ENCODE results near the gene CRACDL. TPM values are rescaled to one million over a fixed set of nuclear protein-coding genes. Genes with fewer than 3 reads are reported as not detected.

CRACDL gene
- total RNA-seq, 1 experiment from 2014 or later = 2.4 TPM

DNA sequence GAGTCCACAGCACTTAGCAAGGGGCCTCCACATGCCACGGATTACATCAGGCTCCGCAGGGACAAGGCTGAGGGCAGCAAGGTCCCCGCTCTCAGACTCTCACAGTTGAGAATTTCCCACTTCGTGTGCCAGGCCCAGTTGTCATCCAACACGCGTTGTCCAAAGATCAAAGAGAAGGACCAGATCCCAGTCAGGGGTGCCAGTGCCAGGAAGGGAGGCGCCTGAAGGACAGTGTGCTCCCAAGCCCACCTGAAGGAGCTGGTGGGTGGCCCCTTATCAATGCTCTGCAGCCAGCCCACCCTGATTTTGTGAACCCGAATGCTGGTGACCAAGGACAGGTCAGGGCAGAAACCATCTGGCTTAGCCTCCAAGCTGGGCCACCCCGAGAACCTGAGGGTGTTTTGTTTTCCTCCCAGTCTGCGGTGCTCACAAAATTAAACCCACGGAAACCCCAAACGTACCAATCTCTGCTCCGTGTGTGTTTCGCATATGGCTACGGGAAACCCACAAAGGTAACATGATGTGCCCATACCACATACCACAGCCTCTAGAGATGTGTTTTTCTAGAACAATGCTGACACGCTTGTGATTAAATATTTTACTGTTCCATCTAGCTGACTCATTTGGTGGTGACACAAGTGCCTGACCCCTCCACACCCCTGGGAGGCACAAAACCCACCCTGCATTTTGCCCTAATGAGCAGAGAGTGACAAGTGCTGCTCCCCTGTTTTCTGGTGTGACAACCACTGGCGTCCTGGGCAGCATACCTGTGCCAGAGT, 24.5 kb downstream of the CRACDL start:
- Histone ChIP-seq H3K4me1 (ENCODE audit: control insufficient read depth, insufficient read depth, low read length) (peaks cover 28% of the 10 kb centered on the region), H3K9me3 (ENCODE audit: control insufficient read depth, insufficient read depth, low read depth, low read length) (no peaks in the 10 kb centered on the region), H3K36me3 (ENCODE audit: control insufficient read depth, insufficient read depth, low read length) (no peaks in the 10 kb centered on the region), H3K27ac (ENCODE audit: low read length) (peak overlapping the region; percentile 17; the same call in 1 of the 2 replicates), H3K4me3 (ENCODE audit: low read depth in 2 of 2, low read length in 2 of 2) (no peak overlapping the region), H3K27me3 (ENCODE audit: control insufficient read depth, insufficient read depth, low read length) (no peaks in the 10 kb centered on the region)
- no peak for ATAC-seq
- in situ Hi-C loops (cut with HindIII; ENCODE audit: low pct_unique_long_range_greater_than_20kb, low sequenced_read_pairs) (no loop called here), intact Hi-C loops (cut with micrococcal nuclease; ENCODE audit: unreplicated experiment) (no loop called here)
- no peak for TF ChIP-seq CTCF (IDR thresholded peaks at IDR 0.05)
- no peak for TF ChIP-seq REST (IDR thresholded peaks at IDR 0.05; ENCODE audit: insufficient read depth in 1 of 2, low read depth in 2 of 2, low read length in 1 of 2)
- no peak for TF ChIP-seq POLR2AphosphoS5 (IDR thresholded peaks at IDR 0.05; ENCODE audit: low read depth, low read length)
- no peak for TF ChIP-seq SIN3A (IDR thresholded peaks at IDR 0.05; ENCODE audit: borderline replicate concordance, insufficient read depth, low read depth, low read length)
- no peak for TF ChIP-seq TCF7L2 (IDR thresholded peaks at IDR 0.05; ENCODE audit: low read depth, low read length)
- no TSS peak for BruUV-seq (replicated peaks)
- DNase-seq (ENCODE audit: low read depth, low spot score) = no peak
- POLR2A ChIA-PET = no interaction called here
- CTCF ChIA-PET = no interaction called here

DNA sequence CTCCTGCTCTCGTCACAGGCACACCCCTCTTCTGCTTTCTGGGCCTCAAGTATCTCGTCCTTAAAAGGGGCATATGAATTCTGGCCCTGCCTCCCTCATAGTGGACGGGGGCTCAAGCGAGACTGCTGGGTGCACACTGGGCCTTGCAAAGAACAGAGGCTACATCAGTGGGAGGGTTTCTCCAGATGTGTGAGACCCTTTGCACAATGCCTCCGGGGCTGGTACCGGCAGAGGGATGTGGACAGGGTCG, 25.0 kb downstream of the CRACDL start:
- no peaks in the 10 kb centered on the region for H3K36me3 ChIP-seq (ENCODE audit: control insufficient read depth, insufficient read depth, low read length)
- no peak for TF ChIP-seq POLR2AphosphoS5 (IDR thresholded peaks at IDR 0.05; ENCODE audit: low read depth, low read length)
- TF ChIP-seq SIN3A (IDR thresholded peaks at IDR 0.05; ENCODE audit: borderline replicate concordance, insufficient read depth, low read depth, low read length) = no peak
- no peak for TF ChIP-seq REST (IDR thresholded peaks at IDR 0.05; ENCODE audit: insufficient read depth in 1 of 2, low read depth in 2 of 2, low read length in 1 of 2)
- TF ChIP-seq CTCF (IDR thresholded peaks at IDR 0.05) = no peak
- DNase-seq (ENCODE audit: low read depth, low spot score) (no peak), ATAC-seq (no peak)
- no peak overlapping the region for H3K27ac ChIP-seq (ENCODE audit: low read length)
- H3K9me3 ChIP-seq (ENCODE audit: control insufficient read depth, insufficient read depth, low read depth, low read length) = no peaks in the 10 kb centered on the region
- ChIA-PET POLR2A (no interaction called here), CTCF (no interaction called here)
- intact Hi-C loops (cut with micrococcal nuclease; ENCODE audit: unreplicated experiment) = no loop called here
- H3K27me3 ChIP-seq (ENCODE audit: control insufficient read depth, insufficient read depth, low read length) = no peaks in the 10 kb centered on the region
- peaks cover 28% of the 10 kb centered on the region for H3K4me1 ChIP-seq (ENCODE audit: control insufficient read depth, insufficient read depth, low read length)
- H3K4me3 ChIP-seq (ENCODE audit: low read depth in 2 of 2, low read length in 2 of 2) = no peak overlapping the region
- in situ Hi-C loops (cut with HindIII; ENCODE audit: low pct_unique_long_range_greater_than_20kb, low sequenced_read_pairs) = no loop called here
- no TSS peak for BruUV-seq (replicated peaks)

All from Panc1 (cell line).